NCI-H510A (cell line): ENCODE data around the gene MRM3.
"Not testable (repeated sequence)": the region's sequence is repeated elsewhere in the genome, so short reads cannot be mapped to it uniquely, and the experiment has no call there.

Source experiments
- DNase-seq: peaks from one replicate; lab custom pipeline; 2025; lab: John Stamatoyannopoulos, UW

The MRM3 gene

DNA sequence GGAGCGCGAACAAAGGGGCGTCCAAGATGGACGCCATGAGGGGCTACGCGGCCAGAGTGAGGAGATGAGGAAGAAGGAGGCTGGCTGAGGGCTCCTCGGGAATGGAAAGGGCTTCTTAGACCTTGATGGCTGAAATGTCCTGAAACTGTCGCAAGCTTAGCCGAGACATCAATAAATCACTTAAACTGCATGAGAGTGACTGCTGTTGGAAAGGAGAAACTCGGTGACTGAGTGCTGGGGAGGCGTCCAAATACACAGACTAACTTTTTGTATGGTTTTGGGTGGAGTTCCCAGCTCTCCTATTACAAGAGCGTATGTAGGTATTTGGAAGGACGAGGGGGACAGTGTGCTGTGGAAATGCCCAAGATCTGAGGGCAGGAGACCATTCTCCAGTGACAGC is 28.7 kb upstream of the MRM3 start:
- DNase-seq = no peak

DNA sequence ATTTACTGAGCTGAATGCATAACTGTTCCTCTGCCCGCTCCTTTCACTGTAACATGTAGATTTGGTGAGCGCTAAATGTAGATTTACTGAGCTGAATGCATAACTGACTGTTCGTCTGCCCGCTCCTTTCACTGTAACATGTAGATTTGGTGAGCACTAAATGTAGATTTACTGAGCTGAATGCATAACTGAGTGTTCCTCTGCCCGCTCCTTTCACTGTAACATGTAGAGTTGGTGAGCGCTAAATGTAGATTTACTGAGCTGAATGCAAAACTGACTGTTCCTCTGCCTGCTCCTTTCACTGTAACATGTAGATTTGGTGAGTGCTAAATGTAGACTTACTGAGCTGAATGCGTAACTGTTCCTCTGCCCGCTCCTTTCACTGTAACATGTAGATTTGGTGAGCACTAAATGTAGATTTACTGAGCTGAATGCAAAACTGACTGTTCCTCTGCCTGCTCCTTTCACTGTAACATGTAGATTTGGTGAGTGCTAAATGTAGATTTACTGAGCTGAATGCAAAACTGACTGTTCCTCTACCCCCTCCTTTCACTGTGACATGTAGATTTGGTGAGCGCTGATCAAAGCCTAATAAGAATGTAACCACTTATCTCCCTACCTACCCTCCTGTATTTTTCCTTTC is 26.7 kb upstream of the MRM3 start:
- DNase-seq = not testable (repeated sequence)

DNA sequence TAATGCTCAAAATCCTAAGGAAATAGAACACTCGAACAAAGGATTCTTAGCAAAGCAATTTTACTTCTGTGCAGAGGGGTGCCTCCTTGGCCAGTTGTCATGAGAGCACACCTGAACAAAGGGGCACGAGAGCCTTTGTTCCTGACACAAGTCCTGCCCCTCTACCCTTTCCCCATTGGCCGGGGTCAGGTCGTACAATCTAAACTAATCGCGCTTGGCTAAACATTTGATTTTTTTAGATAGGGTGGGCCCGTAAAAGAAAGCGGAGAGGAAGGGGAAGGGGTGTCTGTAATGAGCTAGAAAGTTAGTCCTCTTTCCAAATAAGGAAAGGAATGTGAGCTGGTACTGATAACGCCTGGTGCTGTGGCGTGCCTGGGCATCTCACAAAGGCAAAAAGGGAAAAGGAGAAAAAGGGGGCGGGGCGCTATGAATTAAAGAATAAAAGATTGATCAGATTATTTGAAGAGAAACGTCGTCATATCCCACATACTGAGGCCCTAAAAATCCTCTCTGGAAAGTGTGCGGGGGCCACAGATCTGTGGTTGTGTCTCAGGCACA is 26.1 kb upstream of the MRM3 start:
- DNase-seq = not testable (repeated sequence)

DNA sequence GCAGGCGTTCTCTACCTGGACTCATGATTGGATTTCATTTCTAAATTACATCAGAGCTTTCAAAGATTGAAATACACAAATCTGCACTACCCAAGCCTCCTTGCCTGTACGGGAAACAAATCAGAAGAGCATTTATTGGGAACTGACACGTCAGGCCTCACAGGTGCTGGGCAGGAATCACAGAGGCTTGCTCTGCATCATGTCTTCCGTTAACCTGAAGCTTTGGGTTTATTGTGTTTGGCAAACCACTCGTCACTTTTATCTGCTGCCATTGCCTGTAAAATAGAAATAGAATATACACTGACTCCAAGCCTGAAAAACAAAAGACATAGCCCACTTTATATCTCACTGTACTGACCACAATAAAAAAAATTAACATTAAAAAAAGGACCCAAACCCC is 22.2 kb upstream of the MRM3 start:
- DNase-seq = no peak

DNA sequence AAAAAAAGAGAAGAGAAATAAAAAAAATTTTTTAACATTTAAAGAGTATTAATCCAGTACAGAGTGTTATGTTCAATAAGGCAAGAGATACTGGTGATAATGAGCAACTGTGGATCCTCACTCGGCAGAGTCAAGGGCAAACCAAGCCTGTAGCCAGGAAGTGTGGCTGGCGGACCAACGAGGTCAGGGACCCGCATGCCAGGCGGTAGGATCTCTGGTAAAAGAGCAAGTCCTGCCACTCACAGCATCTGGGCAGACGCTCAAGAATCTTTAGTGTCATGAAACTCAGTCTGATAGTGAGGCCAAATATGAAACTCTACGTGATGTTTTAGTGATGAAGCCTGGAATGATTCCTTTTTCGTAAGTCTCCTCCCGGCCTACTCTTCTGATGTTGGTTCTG is 21.8 kb upstream of the MRM3 start:
- DNase-seq = no peak

DNA sequence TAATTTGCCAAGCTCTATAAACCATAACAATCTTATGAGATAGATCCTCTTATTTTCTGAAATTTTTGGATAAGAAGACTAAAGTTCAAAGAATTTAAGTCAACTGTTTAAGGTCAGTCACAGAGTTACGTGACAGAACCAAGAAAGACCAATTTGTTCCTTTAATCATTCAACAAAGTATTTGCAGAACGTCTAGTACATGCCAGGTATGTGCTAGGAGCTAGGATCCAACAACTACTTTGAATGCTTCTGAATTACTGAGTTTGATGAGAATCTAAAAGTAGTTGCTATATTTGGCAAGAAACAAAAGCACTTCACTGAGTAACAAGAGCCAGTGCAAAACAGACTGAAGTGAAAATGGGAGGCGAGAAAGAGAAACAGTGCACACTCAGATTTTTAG is 15.1 kb upstream of the MRM3 start:
- no peak for DNase-seq

DNA sequence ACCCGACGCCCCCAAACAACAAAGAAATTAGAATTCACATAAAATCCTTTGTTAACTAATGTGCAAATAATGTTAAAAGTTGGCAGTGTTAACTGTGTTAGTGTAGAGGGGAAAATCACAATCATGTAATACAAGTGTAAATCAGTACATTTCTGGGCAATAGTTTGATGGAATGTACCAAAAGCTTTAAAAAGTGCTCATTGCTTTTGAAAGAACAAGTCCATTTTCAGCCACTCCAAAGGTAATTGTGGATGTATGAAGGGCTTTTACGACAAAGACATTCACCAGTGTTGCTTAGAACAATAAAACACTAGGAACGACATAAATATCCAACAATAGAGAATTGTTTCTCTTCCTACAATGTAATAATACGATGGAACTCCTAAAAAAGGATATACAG is 9.1 kb upstream of the MRM3 start:
- DNase-seq = no peak

DNA sequence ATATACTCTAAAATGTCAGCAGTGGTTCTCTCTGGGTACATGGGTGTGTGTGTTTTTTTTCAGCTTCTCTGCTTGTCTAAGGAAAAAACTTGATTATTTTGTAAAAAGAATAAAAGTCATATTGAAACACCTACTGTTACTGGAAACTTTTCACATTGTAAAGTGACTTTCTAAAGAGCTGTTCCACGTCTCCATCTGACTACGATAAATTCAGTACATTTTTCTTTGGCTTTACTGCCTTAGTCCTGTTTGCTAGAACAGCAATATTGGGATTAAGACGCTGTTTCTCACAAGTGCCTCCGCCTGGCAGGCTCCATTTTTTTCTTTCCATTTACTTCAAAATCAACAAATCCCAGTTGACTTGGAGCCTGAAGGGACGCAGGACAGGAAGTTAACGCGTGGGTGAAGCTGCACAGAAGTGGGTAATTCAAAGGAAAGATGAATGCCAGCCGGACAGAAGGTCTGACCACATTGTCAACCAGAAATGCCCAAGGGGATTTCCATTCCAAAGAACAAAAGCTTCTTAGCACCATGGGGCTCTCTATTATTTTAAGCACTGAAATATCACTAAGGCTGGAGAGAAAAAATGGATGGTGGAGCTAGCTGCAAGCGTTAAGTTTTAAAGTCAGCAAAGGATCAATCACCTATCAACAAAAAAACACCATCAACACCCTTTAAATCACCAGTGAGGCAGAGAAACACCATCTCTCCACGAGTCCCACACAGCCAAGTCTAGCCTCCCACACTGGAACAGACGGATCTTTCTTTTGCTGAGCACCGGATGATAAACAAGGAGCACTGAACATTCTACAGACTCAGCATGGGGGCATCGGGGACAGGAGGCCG is 8.5 kb upstream of the MRM3 start:
- no peak for DNase-seq

DNA sequence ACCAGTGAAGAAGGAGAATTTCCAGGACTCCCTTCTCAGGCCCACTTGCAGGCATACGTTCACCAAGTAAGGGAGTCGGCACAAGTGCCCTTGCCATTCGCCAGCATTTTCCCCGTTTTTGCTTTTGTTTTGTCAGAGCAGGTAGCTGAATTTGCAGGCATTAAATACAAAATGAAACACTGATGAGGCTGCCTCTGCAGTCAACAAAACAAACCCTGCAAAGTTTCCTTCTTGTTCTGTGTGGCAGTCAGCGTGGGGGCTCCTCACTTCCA is 7.9 kb upstream of the MRM3 start:
- no peak for DNase-seq

DNA sequence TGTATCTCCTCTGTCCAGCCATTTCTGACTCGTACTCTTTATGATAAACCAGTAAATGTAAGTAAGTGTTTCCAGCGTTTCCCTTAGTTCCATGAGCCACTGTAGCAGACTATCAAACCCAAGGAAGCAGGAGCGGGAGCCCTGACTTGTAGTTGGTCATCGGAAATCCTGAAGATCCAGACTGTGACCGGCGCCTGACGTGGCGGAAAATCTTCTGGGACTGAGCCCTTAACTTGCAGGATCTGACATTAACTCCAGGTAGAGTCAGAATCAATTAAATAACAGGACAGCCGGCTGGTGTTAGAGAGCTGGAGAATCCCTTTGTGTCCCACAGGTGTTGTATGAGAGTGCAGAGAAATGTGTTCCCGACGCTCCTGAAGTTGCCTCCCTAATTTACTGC is 4.1 kb upstream of the MRM3 start:
- DNase-seq = no peak

DNA sequence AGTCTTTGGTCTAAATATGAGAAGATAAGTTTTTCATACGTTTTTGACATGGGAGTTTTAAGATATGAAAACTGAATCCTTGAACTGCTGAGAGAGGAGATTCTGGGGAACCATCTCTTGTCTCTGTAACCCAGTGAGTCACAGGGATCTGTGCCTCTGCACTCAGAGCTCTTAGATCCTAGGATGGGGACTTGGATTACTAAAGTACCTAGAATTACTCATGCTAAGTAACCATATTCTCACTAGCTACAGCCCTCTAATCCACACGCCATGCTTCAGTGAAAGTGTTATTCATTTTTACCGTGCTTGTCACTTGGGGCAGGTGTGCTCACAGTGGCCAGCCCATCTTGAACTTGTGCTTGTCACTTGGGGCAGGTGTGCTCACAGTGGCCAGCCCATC is 2.0 kb downstream of the MRM3 start:
- no peak for DNase-seq

DNA sequence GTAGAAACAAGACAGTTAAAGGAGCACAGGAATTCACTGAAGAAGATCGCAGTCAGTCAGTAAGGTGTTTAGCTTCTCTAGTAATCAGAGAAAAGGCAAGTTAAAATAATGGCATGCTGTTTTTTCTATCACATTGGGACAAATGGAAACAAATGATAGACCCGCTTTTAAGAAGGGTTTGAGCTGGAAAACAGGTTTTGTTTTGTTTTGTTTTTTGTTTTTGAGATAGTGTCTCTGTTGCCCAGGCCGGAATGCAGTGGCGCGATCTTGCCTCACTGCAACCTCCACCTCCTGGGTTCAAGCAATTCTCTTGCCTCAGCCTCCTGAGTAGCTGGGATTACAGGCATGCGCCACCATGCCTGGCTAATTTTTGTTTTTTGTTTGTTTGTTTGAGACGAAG is 3.7 kb downstream of the MRM3 start:
- DNase-seq = not testable (repeated sequence)

DNA sequence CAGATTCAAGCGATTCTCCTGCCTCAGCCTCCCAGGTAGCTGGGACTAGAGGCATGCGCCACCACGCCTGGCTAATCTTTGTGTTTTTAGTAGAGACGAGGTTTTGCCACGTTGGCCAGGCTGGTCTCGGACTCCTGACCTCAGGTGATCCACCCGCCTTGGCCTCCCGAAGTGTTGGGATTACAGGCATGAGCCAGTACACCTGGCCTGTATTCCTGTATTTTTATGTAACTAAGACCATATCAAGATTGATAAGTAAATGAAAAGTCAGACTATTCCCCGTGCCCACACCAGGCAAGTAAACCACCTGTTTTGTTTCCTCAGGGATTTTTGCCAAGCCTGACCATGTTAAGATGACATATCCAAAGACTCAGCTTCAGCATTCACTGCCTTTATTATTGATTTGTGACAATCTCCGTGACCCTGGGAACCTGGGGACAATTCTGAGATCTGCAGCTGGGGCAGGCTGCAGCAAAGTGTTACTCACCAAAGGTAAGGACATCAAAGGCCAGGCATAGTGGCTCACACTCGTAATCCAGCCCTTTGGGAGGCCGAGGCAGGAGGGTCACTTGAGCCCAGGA is 5.6 kb downstream of the MRM3 start:
- DNase-seq = no peak

DNA sequence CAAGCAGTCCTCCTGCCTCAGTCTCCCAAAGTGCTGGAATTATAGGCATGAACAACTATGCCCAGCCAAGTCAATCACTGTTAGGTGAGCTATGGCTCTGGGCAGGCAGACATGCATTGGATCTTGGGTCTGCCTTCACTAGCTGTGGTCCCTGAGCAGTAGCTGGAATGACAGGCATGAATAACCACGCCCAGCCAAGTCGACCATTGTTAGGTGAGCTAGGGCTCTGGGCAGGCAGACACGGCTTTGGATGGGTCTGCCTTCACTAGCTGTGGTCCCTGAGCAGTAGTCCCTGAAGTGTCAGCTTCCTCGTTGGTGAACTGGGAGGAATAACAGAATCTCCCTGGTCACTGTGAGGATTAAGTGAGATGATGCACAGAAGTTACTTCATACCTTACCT is 6.4 kb downstream of the MRM3 start:
- DNase-seq = no peak

DNA sequence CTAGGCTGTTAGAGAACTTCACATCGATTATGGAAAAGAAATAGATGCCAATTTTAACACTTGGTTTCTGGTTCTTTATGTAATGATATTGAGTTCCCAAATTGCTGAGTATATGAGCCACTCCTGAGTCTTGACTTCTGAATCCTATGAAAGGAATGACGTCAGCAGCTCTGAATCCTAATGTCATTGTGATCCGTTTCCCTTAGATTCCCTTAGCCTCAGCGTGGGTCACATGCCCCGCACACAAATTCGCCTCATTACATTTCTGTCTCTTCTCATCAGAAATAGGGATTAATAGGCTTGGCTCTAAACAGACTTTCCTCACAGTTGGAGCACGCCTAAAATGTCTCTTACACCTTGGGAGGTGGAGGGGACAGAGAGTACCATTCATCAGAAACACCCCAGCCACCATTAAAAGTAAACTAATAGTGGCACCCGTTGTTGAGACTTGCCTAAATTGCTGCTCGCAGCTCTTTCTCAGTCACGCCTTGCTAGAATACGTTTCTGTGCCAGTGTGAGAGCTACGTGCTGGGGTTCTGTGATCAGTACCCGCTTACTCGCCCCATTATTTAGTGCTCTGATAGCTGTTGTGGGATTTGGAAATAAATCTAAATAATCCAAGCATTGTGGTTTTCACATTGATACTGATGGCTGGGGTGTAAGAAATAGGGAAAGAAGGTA is 7.1 kb downstream of the MRM3 start:
- DNase-seq = no peak

DNA sequence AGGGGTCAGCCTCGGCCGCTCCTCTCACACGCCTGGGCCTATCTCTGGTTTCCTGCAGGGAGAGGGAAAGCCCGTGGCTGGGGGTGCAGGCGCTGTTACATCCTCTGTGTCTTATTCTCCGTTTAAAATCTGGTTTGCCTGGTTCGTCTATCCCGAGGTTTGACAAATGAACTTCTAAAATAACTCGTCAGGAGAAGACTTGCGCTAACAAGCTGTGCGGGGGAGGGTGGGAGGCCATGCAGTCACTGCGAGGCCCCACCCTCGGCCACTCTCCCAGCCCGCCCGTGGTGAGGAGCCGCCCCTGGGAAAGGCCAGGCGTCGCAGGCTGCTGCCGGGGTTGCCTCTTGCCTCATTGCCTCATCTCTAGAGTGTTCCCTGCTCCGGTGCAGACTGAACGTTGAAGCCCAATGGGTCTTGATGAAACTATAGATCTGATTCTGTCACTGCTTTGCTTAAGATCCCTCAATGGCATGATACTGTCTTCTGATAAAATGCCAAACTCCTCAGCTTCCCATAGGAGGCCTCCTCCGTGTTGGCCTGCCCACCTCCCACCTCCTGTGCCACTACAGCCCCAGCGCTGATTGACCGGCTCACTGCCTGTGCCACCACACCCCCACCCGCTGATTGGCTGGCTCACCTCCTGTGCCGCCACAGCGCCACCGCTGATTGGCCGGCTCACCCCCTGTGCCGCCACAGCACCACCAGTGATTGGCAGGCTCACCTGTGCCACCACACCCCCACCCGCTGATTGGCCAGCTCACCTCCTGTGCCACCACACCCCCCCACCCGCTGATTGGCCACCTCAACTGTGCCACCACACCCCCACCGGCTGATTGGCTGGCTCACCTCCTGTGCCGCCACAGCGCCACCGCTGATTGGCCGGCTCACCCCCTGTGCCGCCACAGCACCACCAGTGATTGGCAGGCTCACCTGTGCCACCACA is 8.0 kb downstream of the MRM3 start:
- DNase-seq = not testable (repeated sequence)

DNA sequence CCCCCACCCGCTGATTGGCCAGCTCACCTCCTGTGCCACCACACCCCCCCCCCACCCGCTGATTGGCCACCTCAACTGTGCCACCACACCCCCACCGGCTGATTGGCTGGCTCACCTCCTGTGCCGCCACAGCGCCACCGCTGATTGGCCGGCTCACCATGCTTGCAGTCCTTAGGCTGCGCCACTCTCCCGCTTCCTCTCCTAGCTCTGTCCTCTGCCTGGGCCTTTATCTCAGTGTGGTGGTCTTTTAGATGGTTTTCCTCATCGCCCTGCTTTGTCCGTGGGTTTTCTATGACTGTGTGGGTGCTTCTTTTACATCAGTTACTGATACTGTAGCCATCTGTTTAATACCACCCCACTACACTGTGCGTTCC is 8.7 kb downstream of the MRM3 start:
- DNase-seq = not testable (repeated sequence)

DNA sequence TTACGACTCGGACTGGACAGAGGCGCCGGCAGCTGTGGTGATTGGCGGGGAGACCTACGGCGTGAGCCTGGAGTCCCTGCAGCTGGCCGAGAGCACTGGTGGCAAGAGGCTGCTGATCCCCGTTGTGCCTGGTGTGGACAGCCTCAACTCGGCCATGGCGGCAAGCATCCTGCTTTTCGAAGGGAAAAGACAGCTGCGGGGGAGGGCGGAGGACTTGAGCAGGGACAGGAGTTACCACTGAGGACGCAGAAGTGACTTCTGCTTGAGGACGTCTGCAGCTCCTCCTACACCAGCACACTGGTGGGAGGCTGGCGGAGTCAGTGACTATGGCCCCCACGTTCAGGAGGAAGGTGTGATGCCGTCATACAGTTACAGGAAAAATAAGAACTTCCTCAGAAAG is 9.7 kb downstream of the MRM3 start:
- DNase-seq = no peak

DNA sequence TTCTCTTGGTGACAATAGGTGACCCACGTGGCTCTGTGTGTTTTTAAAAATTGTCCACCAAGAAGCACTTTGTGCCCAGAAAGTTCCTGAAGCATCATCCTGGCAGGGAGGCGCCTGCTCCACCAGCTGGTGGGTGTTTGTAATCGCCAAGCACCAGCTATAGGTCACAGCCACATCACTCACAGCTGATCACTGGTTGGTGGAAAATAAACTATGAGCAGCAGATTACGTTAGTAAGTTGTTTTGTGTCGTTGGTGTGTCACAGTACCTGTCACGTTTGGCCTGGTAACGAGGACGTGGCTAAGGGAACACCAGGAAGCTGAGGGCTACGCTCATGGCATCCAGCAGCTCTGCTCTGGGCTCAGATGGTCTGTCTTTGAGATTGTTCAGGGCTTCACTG is 10.1 kb downstream of the MRM3 start:
- no peak for DNase-seq

DNA sequence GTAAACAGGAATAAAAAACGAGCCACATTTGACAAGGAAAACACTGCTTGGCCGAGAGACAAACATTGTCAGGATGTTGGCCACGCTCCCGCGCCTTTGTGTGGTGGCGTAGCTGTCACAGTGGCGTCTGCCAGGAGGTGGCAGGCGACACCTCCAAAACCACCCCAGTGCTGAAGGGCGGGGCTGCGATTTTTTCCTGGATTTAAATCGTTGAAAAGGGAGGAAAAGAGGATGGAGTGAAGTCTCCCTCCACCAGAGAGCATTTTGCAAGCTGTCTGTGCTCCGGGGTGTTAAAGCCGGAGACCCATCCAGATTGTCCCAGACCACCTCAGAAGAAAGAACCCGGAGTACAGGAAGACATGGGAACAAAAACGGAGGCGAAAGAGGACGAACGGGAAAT is 12.7 kb downstream of the MRM3 start:
- DNase-seq = no peak

DNA sequence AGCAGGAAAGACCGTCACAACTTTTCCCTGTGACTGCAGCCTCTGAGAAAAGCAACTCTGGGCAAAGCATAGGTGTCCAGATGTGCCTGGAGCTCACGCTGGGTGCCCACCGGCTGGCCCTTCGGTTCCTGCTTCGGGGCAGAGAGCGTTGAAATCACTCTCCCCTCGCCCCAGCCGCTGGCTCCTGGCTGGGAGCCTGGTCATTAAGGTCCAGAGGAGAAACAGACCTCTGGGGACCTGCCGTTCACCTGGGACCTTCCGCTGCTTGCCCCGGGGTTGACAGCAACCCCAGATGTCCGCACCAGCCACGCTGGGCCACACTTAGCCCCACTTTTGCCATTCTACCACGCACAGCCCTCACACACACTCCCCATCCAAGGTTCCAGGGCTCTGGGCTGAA is 13.1 kb downstream of the MRM3 start:
- no peak for DNase-seq

DNA sequence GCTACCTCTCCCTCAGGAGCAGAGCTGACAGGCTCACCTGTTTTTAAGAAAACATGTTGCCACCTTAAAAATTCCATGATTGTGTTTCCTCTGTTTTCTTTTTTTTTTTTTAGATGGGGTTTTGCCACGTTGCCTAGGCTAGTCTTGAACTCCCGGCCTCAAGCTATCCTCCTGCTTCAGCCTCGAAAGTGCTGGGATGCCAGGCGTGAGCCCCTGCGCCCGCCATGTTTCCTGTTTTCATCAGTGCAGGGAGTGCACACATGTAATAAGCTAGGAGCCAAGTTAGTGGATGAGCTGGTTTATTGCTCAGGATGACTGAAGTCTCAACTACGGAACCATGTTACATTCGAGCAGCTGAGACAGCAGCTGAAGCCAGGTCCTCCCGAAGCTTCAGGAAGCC is 13.6 kb downstream of the MRM3 start:
- no peak for DNase-seq
